Activated effector memory CD4-positive, alpha-beta T cell treated with Interleukin-2 at 50 U/mL for 16 hours (primary cell): ENCODE measurements around the gene FRG2.
"Not testable (repeated sequence)": the region's sequence is repeated elsewhere in the genome, so short reads cannot be mapped to it uniquely, and the experiment has no call there.

Source experiments
- DNase-seq: peaks from one replicate; pipeline ENCODE4 v3.0.0-alpha.2; 2020

Gene FRG2

GRCh38 chr4:190015538-190016368, 11.3 kb downstream of the FRG2 start:
- DNase-seq, result no peak

- DNase-seq, result no peak
These were observed 12.1 kb downstream of the FRG2 start for GRCh38 chr4:190014771-190015537.

GRCh38 chr4:189989941-189990340, 37.1 kb downstream of the FRG2 start:
- DNase-seq, result not testable (repeated sequence)

- DNase-seq, result no peak
These were observed 38.1 kb downstream of the FRG2 start for GRCh38 chr4:189988877-189989431.

GRCh38 chr4:189985651-189986243, 41.3 kb downstream of the FRG2 start:
- not testable (repeated sequence) for DNase-seq

- DNase-seq, result not testable (repeated sequence)
These were observed 42.4 kb downstream of the FRG2 start for GRCh38 chr4:189984661-189985060.

- DNase-seq, result not testable (repeated sequence)
These were observed 43.0 kb downstream of the FRG2 start for GRCh38 chr4:189983916-189984526.

GRCh38 chr4:189981970-189982369, 45.1 kb downstream of the FRG2 start:
- DNase-seq, result no peak

GRCh38 chr4:189980292-189980691, 46.8 kb downstream of the FRG2 start:
- DNase-seq, result not testable (repeated sequence)

GRCh38 chr4:189979196-189980047, 47.6 kb downstream of the FRG2 start:
- DNase-seq, result no peak
